ENCODE results near the gene KYNU. TPM values are rescaled to one million over a fixed set of nuclear protein-coding genes. Genes with fewer than 3 reads are reported as not detected.
"Not testable (repeated sequence)": the region's sequence is repeated elsewhere in the genome, so short reads cannot be mapped to it uniquely, and the experiment has no call there.

Gene KYNU
- polyA plus RNA-seq, 1 experiment, result 4.5 TPM

GRCh38 chr2:143071185-143071876 lies 193.9 kb downstream of the KYNU start:
- POLR2A ChIA-PET, result no interaction called here
- Histone ChIP-seq H3K9me3 (ENCODE audit: control insufficient read depth, insufficient read depth, low read length) (peaks cover 3% of the 10 kb centered on the region; the same call in 1 of the 2 replicates), H3K27me3 (ENCODE audit: control insufficient read depth, insufficient read depth, low read length) (no peaks in the 10 kb centered on the region), H3K27ac (ENCODE audit: low read depth, low read length) (no peak overlapping the region), H3K4me3 (ENCODE audit: low read depth, low read length) (no peak overlapping the region)
- DNase-seq (ENCODE audit: low read depth, low spot score), result no peak
- TF ChIP-seq, protein P1, sequence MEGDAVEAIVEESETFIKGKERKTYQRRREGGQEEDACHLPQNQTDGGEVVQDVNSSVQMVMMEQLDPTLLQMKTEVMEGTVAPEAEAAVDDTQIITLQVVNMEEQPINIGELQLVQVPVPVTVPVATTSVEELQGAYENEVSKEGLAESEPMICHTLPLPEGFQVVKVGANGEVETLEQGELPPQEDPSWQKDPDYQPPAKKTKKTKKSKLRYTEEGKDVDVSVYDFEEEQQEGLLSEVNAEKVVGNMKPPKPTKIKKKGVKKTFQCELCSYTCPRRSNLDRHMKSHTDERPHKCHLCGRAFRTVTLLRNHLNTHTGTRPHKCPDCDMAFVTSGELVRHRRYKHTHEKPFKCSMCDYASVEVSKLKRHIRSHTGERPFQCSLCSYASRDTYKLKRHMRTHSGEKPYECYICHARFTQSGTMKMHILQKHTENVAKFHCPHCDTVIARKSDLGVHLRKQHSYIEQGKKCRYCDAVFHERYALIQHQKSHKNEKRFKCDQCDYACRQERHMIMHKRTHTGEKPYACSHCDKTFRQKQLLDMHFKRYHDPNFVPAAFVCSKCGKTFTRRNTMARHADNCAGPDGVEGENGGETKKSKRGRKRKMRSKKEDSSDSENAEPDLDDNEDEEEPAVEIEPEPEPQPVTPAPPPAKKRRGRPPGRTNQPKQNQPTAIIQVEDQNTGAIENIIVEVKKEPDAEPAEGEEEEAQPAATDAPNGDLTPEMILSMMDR (IDR thresholded peaks at IDR 0.05; ENCODE audit: low read depth, low read length), result no peak
- CTCF ChIA-PET, result interaction anchor here (1.2 kb wide), 1 partner anchor 37 kb away, joined by 3 read pairs; no protein-coding TSS in a partner anchor

GRCh38 chr2:143074913-143075312 lies 197.4 kb downstream of the KYNU start:
- POLR2A ChIA-PET; DNase-seq (ENCODE audit: low read depth, low spot score); H3K9me3 ChIP-seq (ENCODE audit: control insufficient read depth, insufficient read depth, low read length); CTCF ChIA-PET; H3K27ac ChIP-seq (ENCODE audit: low read depth, low read length); H3K27me3 ChIP-seq (ENCODE audit: control insufficient read depth, insufficient read depth, low read length); H3K4me3 ChIP-seq (ENCODE audit: low read depth, low read length): not testable (repeated sequence)

- ChIA-PET POLR2A (no interaction called here), CTCF (interaction anchor here (0.9 kb wide), 1 partner anchor 36 kb away, joined by 3 read pairs; no protein-coding TSS in a partner anchor)
Measured at GRCh38 chr2:143075711-143076110, 198.2 kb downstream of the KYNU start.

DNA sequence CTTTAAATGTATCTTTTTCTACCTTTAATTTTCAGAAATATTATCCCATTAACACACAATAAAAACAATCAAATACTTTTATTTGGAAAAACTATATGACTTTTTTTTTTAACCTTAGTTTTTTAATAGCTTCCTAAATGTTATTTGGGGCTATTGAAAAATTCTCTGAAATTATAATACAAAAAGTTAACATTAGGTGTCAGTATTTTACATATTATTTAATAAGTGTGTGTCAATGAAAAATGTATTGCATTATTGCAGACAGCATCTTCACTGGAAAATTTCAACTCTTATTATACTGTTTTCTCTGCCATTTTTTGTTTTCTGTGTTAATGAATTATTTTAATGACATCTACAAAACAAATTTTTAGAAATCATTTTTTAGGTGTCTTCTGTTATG lies 200.6 kb downstream of the KYNU start:
- TF ChIP-seq, protein P1 (IDR thresholded peaks at IDR 0.05; ENCODE audit: low read depth, low read length), result no peak
- H3K9me3 ChIP-seq (ENCODE audit: control insufficient read depth, insufficient read depth, low read length), result peaks cover 3% of the 10 kb centered on the region; the same call in 1 of the 2 replicates
- POLR2A ChIA-PET, result no interaction called here
- H3K27ac ChIP-seq (ENCODE audit: low read depth, low read length), result no peak overlapping the region
- H3K27me3 ChIP-seq (ENCODE audit: control insufficient read depth, insufficient read depth, low read length), result no peaks in the 10 kb centered on the region
- CTCF ChIA-PET, result interaction anchor here (0.6 to 1.4 kb wide), 4 partner anchors 33 to 144 kb away, joined by 3 to 4 read pairs (median 4); no protein-coding TSS in a partner anchor
- no peak overlapping the region for H3K4me3 ChIP-seq (ENCODE audit: low read depth, low read length)
- DNase-seq (ENCODE audit: low read depth, low spot score), result no peak

More at GRCh38 chr2:143075711-143076110, 198.2 kb downstream of the KYNU start:
- no peak for DNase-seq (ENCODE audit: low read depth, low spot score)
- no peaks in the 10 kb centered on the region for H3K27me3 ChIP-seq (ENCODE audit: control insufficient read depth, insufficient read depth, low read length)
- TF ChIP-seq, protein P1 (IDR thresholded peaks at IDR 0.05; ENCODE audit: low read depth, low read length), result no peak
- H3K9me3 ChIP-seq (ENCODE audit: control insufficient read depth, insufficient read depth, low read length), result peaks cover 3% of the 10 kb centered on the region; the same call in 1 of the 2 replicates
- no peak overlapping the region for H3K27ac ChIP-seq (ENCODE audit: low read depth, low read length)
- no peak overlapping the region for H3K4me3 ChIP-seq (ENCODE audit: low read depth, low read length)

DNA sequence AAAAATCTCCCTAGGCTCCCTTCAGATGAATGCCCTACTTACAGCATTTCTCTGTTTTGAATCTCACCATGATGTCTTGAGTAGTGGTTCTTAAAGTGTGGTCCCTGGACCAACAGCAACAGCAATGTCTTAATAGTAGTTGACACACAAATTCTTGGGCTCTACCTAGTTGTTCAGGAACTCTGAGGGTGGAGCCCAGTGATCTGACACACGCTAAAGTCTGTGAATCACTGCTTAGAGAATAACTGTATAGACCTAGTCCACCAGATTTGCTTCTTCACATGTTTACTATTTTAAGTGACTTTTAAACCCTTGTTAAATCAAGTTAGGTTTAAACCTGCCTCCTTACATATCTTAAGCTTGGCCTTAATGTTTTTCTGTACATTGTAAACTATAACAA lies 204.2 kb downstream of the KYNU start:
- no peaks in the 10 kb centered on the region for H3K9me3 ChIP-seq (ENCODE audit: control insufficient read depth, insufficient read depth, low read length)
- POLR2A ChIA-PET, result no interaction called here
- TF ChIP-seq, protein P1 (IDR thresholded peaks at IDR 0.05; ENCODE audit: low read depth, low read length), result no peak
- no peak for DNase-seq (ENCODE audit: low read depth, low spot score)
- no peak overlapping the region for H3K4me3 ChIP-seq (ENCODE audit: low read depth, low read length)
- CTCF ChIA-PET, result no interaction called here
- no peak overlapping the region for H3K27ac ChIP-seq (ENCODE audit: low read depth, low read length)
- no peaks in the 10 kb centered on the region for H3K27me3 ChIP-seq (ENCODE audit: control insufficient read depth, insufficient read depth, low read length)
